GM18951 (cell line): ENCODE results near the gene GPC5.

Experiments used
- POLR2A ChIP-seq: IDR thresholded peaks from 4 replicates; pipeline ENCODE4 v1.6.1; 2011; ENCODE audit warnings: mild to moderate bottlenecking; ENCODE audit not compliant: insufficient read length, insufficient read depth; ENCODE audit errors: extremely low read depth
- in situ Hi-C: fragments of 300-500 bp; cut with MboI; formaldehyde crosslinking; loops from one replicate; pipeline ENCODE4 v1.12.0; 2022; ENCODE audit warnings: low sequenced_read_pairs, mixed read lengths, inconsistent platforms; ENCODE audit not compliant: unreplicated experiment

The GPC5 gene

DNA sequence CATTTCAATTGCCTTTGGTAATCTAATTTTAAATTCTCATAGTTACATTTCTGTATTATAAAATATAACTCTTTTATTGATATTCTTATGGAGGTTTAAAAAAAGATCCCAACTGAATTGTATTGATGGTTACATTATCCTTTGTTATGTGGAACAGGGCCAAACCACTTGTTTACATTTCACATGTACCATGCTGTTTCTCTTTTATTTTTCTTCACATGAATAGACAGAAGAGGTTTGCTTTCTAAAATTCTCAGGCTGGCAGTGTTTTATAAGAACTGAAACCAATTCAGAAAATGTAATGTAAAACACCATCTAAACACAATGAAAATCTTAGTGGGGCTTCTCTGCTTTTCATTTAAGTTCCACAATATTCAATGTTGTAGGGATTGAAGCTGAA lies 122.5 kb downstream of the GPC5 start:
- no peak for TF ChIP-seq POLR2A
- in situ Hi-C loops: no loop called here

- in situ Hi-C loops: no loop called here
- no peak for TF ChIP-seq POLR2A
Observed at GRCh38 chr13:91523116-91523515, 124.7 kb downstream of the GPC5 start.

- no peak for TF ChIP-seq POLR2A
- in situ Hi-C loops: no loop called here
Observed at GRCh38 chr13:91526543-91527033, 128.2 kb downstream of the GPC5 start.

DNA sequence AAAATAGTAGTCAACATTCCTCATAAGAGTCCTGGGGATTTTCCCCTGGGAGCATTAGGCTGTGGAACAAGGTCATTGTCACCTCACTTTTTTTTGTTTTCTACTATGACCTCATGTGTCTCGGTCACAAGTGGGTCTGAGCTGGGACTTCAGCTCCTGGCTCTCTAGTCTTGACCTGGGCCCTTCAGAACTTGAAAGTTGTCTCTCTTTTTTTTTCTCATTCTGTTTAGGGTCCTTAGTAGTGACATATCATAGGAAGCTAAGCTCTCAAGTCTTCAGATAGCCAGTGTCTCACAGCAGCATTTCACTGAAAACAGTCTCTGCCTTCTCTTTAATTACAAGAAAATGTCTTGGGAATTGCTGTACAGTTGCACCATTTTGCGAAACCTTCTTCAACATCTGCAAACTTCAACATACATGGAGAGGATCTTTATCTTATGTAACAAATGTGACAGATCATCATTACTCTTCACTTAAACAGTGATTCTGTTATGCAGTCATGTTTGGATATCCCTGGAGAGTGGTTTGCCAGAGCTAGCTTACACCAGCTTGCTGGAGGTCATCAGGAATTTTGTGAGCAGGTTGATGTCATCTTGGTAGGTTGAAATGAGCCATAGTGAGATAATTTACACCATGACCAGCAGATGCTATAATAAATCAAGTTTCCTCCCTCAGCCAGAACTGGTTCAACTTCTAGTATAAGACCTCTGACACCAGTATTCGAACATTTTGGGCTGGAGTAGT lies 131.5 kb downstream of the GPC5 start:
- in situ Hi-C loops: no loop called here
- TF ChIP-seq POLR2A: no peak

DNA sequence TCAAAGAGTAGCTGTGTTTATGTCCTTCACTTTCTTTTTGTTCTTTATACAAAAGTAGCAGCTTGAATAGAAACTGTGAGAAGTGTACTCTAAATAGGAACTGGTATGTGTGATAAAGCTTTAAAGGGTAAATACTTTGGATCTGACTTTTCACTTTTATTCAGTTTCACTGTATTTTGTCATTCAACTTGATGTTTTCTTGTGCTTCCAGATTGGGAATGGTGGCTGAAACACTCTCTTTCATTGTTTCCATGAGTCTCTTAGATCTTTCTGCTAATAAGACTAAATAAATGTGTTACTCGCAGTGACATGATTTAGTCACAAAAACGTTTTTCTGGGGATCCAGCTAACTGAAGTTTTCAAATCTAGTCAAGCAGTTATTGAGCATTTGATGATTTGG lies 133.2 kb downstream of the GPC5 start:
- TF ChIP-seq POLR2A: no peak
- in situ Hi-C loops: no loop called here

- in situ Hi-C loops: no loop called here
- TF ChIP-seq POLR2A: no peak
Observed at GRCh38 chr13:91533354-91533753, 134.9 kb downstream of the GPC5 start.

DNA sequence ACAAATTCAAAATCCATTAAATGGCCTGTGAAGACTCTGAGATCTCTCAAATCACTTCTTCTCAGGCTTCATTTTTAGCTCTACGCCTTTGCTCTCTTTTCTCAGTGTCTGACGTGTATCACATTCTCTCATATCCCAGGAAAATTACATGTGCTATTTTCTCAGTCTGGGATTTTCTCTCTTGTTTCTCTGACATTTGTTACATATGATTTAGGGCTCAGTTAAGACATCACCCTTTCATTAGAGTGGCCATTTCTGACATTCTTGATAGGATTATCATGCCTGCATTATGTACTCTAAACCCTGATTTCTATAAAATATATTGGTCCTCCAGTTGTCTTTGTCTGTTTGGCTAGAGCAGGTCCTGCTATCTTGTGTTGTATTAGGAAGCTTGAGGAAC lies 136.6 kb downstream of the GPC5 start:
- no peak for TF ChIP-seq POLR2A
- in situ Hi-C loops: no loop called here

DNA sequence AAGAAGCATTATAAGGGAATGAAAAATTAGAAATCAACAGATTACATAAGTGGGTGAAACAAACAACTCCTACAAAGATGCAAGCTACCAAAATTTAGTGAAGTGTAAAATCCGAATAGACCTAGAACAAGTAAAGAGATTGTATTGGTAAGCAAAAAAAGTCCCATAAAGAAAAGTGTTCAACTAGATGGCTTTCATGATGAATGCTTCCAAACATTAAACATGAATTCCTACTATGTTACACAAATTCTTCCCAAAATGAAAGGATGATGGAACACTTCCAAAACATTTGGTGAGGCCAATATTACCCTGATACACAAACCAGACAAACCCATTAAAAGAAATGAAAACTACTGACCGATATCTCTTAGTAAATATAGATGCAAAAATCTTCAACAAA lies 139.0 kb downstream of the GPC5 start:
- TF ChIP-seq POLR2A: no peak
- in situ Hi-C loops: no loop called here

- in situ Hi-C loops: no loop called here
- no peak for TF ChIP-seq POLR2A
Observed at GRCh38 chr13:91539286-91540157, 141.1 kb downstream of the GPC5 start.

DNA sequence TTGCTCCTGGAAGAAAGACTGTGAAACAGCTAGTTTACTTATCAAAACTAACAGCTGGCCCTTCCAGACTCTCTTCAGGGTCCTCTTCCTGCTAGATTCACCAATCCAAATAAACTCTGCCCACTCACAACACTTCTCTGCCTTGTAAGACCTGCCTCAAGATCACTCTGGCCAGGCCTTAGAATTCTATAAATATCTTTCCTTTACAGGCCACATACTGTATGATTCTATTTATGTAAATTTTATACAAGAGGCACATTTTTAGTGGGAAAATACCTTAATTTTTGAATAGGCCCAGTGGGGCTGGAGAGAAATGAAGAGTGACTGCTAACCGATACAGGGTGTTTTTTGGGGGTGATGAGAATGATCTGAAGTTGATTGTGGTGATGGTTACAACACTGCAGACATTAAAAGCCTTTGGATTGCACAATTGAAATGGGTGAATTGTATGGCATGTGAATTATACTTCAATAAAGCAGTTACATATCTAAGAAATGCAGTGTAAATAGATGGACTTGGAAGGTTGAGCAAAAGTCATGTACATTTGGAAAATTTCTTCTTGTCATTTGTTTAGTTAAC lies 141.8 kb downstream of the GPC5 start:
- no peak for TF ChIP-seq POLR2A
- in situ Hi-C loops: no loop called here

GRCh38 chr13:91544723-91545122 lies 146.3 kb downstream of the GPC5 start:
- in situ Hi-C loops: no loop called here

DNA sequence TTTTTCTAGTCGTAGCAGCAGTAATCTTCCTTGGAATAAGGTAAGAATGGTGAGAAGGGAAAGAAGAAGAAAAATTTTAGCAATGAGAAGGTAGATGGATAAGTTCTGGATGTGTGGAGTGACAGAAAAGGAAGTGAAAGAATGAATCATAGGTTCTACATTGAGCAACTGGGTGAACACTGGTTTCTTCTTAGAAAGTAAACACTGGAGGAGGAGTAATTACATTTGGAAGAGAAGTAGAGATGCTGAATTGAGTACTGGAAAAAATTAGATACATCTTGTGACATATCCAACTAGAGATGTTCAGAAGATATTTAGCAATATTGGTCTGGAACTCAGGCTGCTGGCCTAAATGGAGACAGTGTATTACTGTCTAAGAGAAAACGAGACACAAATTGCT lies 148.5 kb downstream of the GPC5 start:
- in situ Hi-C loops: no loop called here
- TF ChIP-seq POLR2A: no peak

More at GRCh38 chr13:91544723-91545122, 146.3 kb downstream of the GPC5 start:
- TF ChIP-seq POLR2A: no peak

DNA sequence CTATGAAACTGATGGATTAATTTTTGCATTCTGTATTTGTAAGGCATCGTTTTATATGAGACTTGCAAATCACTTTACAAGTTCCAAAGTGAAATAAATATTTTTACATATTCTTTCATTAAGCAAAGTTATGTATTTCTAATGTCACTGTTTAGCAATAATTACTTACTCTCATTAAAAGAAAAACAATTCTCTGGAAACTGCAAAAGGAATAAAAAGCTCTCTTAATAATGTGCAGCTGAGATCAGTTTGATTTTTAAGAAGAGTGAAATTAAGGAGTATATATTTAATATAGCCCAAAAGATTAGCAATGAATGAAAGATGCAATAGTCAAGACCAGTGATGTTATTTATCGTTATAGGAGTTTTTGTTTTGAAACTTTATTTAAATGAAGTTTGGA lies 155.2 kb downstream of the GPC5 start:
- no peak for TF ChIP-seq POLR2A
- in situ Hi-C loops: no loop called here
